ENCODE results near the gene CALHM6. TPM values are rescaled to one million over a fixed set of nuclear protein-coding genes. Genes with fewer than 3 reads are reported as not detected.

The CALHM6 gene
- total and polyA plus RNA-seq, 2 of the 13 experiments (the other 11 are each of a cell fraction or from before 2014, with no cell fraction given), result not detected

DNA sequence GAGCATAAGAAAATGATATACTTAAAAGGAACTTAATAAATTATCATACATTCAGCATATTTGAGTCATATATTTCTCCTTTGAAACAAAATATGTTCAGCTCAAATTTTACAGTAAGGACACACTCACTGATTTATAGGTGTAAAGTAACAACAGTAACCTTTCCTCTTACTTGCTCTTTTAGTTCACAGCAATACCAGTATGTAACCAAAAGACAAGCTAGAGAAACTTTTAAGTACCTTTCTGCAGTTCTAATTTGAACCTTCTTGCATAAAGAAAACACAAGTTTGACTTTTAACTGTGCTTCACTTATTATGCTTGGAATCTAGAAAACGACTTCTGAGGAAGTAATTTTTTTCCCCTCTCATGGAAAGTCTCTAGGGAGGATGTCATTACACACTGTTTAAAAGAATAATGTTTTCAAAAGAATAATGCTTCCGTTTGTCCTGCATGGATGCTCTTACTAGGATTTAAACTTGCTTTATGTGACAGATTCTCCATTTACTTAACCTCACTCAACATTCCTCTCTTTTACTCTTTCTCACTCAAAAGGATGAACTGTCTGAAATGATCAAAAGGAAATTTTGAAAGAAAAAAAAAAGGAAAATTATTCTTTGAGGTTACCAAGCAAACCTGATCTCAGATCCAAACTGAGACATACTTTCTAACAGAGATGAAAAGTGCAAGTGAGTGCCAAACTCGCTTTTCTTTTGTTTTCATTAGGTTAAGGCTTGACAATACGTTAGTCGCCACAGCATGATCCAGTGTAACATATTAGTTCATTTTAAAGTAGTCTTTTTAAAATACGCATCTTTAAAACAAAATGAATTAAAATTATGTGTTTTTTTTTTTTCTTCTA lies 22.4 kb upstream of the CALHM6 start (continued):
- TF ChIP-seq FLYWCH1 (CRISPR knock-in tag; IDR thresholded peaks at IDR 0.05) (no peak), ZNF451 (CRISPR knock-in tag; IDR thresholded peaks at IDR 0.05) (no peak), ZNF720 (CRISPR knock-in tag; IDR thresholded peaks at IDR 0.05) (no peak), ZNF367 (CRISPR knock-in tag; IDR thresholded peaks at IDR 0.05; ENCODE audit: borderline replicate concordance) (no peak), ETV6 (CRISPR knock-in tag; conservative IDR thresholded peaks at IDR 0.05) (no peak)

DNA sequence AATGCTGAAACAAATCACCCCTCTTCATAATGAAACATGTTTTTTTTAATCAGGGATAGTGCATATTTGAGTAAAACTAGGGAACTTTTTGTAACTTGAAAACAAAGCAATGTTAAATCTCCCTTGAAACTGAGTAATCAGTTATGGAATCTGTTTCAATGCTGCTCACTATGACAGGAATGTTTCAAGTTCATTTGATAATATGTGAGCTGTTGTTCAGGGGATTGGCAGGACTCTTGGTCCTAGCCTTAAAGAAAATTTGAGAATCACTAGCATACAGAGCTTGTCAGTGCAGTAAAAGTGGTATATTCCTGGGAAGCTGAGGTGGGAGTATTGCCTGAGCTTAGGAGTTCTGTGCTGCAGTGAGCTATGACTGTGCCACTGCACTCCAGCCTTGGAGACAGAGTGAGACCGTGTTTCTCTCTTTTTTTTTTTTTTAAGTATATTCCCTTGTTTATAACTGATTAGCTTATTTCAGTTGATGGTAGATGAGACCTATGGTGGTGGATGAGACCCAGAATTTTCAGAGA lies 21.6 kb upstream of the CALHM6 start:
- ATAC-seq (no peak), FAIRE-seq (no peak), DNase-seq (ENCODE audit: low spot score) (no peak)
- BruUV-seq (replicated peaks), result no TSS peak
- in situ Hi-C loops (cut with HindIII; ENCODE audit: extremely low pct_ligation_motif_present, low pct_unique_long_range_greater_than_20kb), result no loop called here
- Histone ChIP-seq H3K36me3 (replicated peaks in 1 of 2; ENCODE audit: control insufficient read depth in 1 of 2, insufficient read depth in 2 of 2, low read length in 2 of 2) (no peaks in the 10 kb centered on the region), H3K4me1 (ENCODE audit: insufficient read depth, low read length) (no peaks in the 10 kb centered on the region), H2AFZ (ENCODE audit: low read length) (no peak overlapping the region), H3K4me2 (ENCODE audit: low read depth, low read length) (no peak overlapping the region), H3K9me3 (ENCODE audit: low read length) (no peaks in the 10 kb centered on the region), H3K9ac (ENCODE audit: insufficient read depth, low read depth, low read length) (no peak overlapping the region), H3K27ac (ENCODE audit: extremely low read length, insufficient read depth, low read length) (no peak overlapping the region), H4K20me1 (ENCODE audit: insufficient read depth, low read length) (no peaks in the 10 kb centered on the region), H3K4me3 (replicated peaks in 1 of 3; ENCODE audit: insufficient read depth in 1 of 3, low read depth in 2 of 3, low read length in 3 of 3) (no peak overlapping the region), H3K79me2 (ENCODE audit: insufficient read depth, low read length) (no peaks in the 10 kb centered on the region), H3K27me3 (ENCODE audit: control insufficient read depth in 1 of 2, insufficient read depth in 2 of 2, low read length in 2 of 2) (no peaks in the 10 kb centered on the region)
- ChIA-PET CTCF (ENCODE audit: low intra/inter-chr PET ratio, low total read pairs) (no interaction called here), POLR2A (no interaction called here)
- 7% methylated on average over 1 of the region's 1 CpG for WGBS (ENCODE audit: low lambda C conversion rate)
- intact Hi-C loops (cut with micrococcal nuclease; ENCODE audit: unreplicated experiment), result no loop called here
- TF ChIP-seq TEAD3 (CRISPR knock-in tag; optimal IDR thresholded peaks at IDR 0.05; ENCODE audit: borderline replicate concordance) (no peak), ZNF329 (CRISPR knock-in tag; IDR thresholded peaks at IDR 0.05; ENCODE audit: low read depth) (no peak)
- TF ChIP-seq, protein P1, sequence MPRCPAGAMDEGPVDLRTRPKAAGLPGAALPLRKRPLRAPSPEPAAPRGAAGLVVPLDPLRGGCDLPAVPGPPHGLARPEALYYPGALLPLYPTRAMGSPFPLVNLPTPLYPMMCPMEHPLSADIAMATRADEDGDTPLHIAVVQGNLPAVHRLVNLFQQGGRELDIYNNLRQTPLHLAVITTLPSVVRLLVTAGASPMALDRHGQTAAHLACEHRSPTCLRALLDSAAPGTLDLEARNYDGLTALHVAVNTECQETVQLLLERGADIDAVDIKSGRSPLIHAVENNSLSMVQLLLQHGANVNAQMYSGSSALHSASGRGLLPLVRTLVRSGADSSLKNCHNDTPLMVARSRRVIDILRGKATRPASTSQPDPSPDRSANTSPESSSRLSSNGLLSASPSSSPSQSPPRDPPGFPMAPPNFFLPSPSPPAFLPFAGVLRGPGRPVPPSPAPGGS (CRISPR knock-in tag; IDR thresholded peaks at IDR 0.05), result no peak

Data from HepG2 (cell line).